HEK293 (cell line): ENCODE data around the gene OTUD1.
A peak's percentile ranks its signal among the peaks of the same experiment; 100 is the strongest.

Source experiments
- ATF2 ChIP-seq: fragments of 450-650 bp; formaldehyde crosslinking; IDR thresholded peaks from 2 replicates; pipeline ENCODE4 v1.5.1; 2016; ENCODE audit warnings: missing biosample characterization, missing genetic modification characterization, low read depth
- BCL11A ChIP-seq: fragments of 450-650 bp; formaldehyde crosslinking; IDR thresholded peaks from 2 replicates; pipeline ENCODE4 v1.5.1; 2016; ENCODE audit warnings: low read depth, missing biosample characterization, missing genetic modification characterization
- BCL11B ChIP-seq: fragments of 450-650 bp; formaldehyde crosslinking; IDR thresholded peaks from 2 replicates; pipeline ENCODE4 v1.5.1; 2016; ENCODE audit warnings: low read depth, missing biosample characterization, missing genetic modification characterization
- CTCF ChIP-seq: fragments of 450-650 bp; formaldehyde crosslinking; IDR thresholded peaks from 2 replicates; pipeline ENCODE4 v1.5.1; 2016; ENCODE audit warnings: missing biosample characterization, missing genetic modification characterization
- MZF1 ChIP-seq: fragments of 450-650 bp; formaldehyde crosslinking; IDR thresholded peaks from 2 replicates; pipeline ENCODE4 v1.5.1; 2017; ENCODE audit warnings: missing biosample characterization, missing genetic modification characterization, borderline replicate concordance
- PBX3 ChIP-seq: sonication (generic); formaldehyde crosslinking; IDR thresholded peaks from 2 replicates; pipeline ENCODE4 v1.8.1; 2022; ENCODE audit warnings: mild to moderate bottlenecking, moderate library complexity, missing genetic modification reagents
- PRDM10 ChIP-seq: fragments of 450-650 bp; formaldehyde crosslinking; IDR thresholded peaks from 2 replicates; pipeline ENCODE4 v1.5.1; 2016; ENCODE audit warnings: missing biosample characterization, missing genetic modification characterization
- TSHZ1 ChIP-seq: fragments of 450-650 bp; formaldehyde crosslinking; IDR thresholded peaks from 2 replicates; pipeline ENCODE4 v1.5.1; 2016; ENCODE audit warnings: missing biosample characterization, missing genetic modification characterization, borderline replicate concordance
- ZBTB49 ChIP-seq: fragments of 450-650 bp; formaldehyde crosslinking; IDR thresholded peaks from 2 replicates; pipeline ENCODE4 v1.5.1; 2016; ENCODE audit warnings: missing biosample characterization, missing genetic modification characterization, low read depth
- ZNF292 ChIP-seq: fragments of 450-650 bp; formaldehyde crosslinking; IDR thresholded peaks from 2 replicates; pipeline ENCODE4 v1.5.1; 2016; ENCODE audit warnings: low read depth, missing biosample characterization, missing genetic modification characterization, borderline replicate concordance
- ZNF626 ChIP-seq: fragments of 450-650 bp; sonication (Bioruptor Pico); formaldehyde crosslinking; IDR thresholded peaks from 2 replicates; pipeline ENCODE4 v1.5.1; 2018; ENCODE audit warnings: missing biosample characterization, missing genetic modification characterization, inconsistent platforms

GRCh38 chr10:23413629-23414089, 25.2 kb upstream of the OTUD1 start:
- no peak for TF ChIP-seq TSHZ1 (tag by site-specific recombination)
- no peak for TF ChIP-seq ZNF292 (tag by site-specific recombination)
- no peak for TF ChIP-seq BCL11A (tag by site-specific recombination)
- TF ChIP-seq ZBTB49 (tag by site-specific recombination): no peak
- no peak for TF ChIP-seq ATF2 (tag by site-specific recombination)
- no peak for TF ChIP-seq MZF1 (tag by site-specific recombination)
- TF ChIP-seq ZNF626: no peak
- TF ChIP-seq PRDM10 (tag by site-specific recombination): peak; percentile 62
- TF ChIP-seq CTCF (tag by site-specific recombination): no peak
- no peak for TF ChIP-seq BCL11B (tag by site-specific recombination)
- no peak for TF ChIP-seq PBX3 (CRISPR knock-in tag)
